Small intestine (tissue), 7 donors: ENCODE data around the gene PCDHA2. TPM values are rescaled to one million over a fixed set of nuclear protein-coding genes. Genes with fewer than 3 reads are reported as not detected.
"Not testable (repeated sequence)": the region's sequence is repeated elsewhere in the genome, so short reads cannot be mapped to it uniquely, and the experiment has no call there.

Experiments used
- DNase-seq, 2 donors: peaks; one replicate each; pipeline versions ENCODE4 v3.0.0 to v3.0.0-alpha.2; 2013
- FAIRE-seq: peaks from 2 replicates; lab custom pipeline; 2012; peaks lifted over from hg19 to GRCh38; lab: Jason Lieb, UNC
- H3K27ac ChIP-seq, 3 donors: one replicate each; pipeline ENCODE4 v1.5.1; 2013; ENCODE audit warnings: low read length in 2 of 3, mild to moderate bottlenecking in 2 of 3, control low read depth in 1 of 3, inconsistent platforms in 1 of 3, low read depth in 1 of 3, moderate library complexity in 1 of 3
- H3K27me3 ChIP-seq, 3 donors: one replicate each; pipeline ENCODE4 v1.6.1; 2013; ENCODE audit warnings: low read length in 3 of 3, inconsistent platforms in 1 of 3; ENCODE audit not compliant: control insufficient read depth in 3 of 3, insufficient read depth in 3 of 3
- H3K36me3 ChIP-seq, 3 donors: one replicate each; pipeline ENCODE4 v1.6.1; 2013; ENCODE audit warnings: low read length in 3 of 3, inconsistent platforms in 1 of 3, low read depth in 1 of 3, mild to moderate bottlenecking in 1 of 3, moderate library complexity in 1 of 3; ENCODE audit not compliant: control insufficient read depth in 3 of 3, insufficient read depth in 2 of 3
- H3K4me1 ChIP-seq, 3 donors: one replicate each; pipeline ENCODE4 v1.6.1; 2013; ENCODE audit warnings: low read length in 2 of 3, inconsistent platforms in 1 of 3, low read depth in 1 of 3, mild to moderate bottlenecking in 1 of 3, moderate library complexity in 1 of 3; ENCODE audit not compliant: control insufficient read depth in 3 of 3, insufficient read depth in 2 of 3
- H3K4me3 ChIP-seq, 3 donors: one replicate each; pipeline ENCODE4 v1.5.1; 2013; ENCODE audit warnings: low read length in 3 of 3, control low read depth in 1 of 3, inconsistent platforms in 1 of 3, low read depth in 1 of 3, mild to moderate bottlenecking in 1 of 3, moderate library complexity in 1 of 3
- H3K9me3 ChIP-seq, 2 donors: one replicate each; pipeline ENCODE4 v1.6.1; 2013; ENCODE audit warnings: low read depth in 1 of 2, low read length in 1 of 2; ENCODE audit not compliant: control insufficient read depth in 2 of 2, insufficient read depth in 1 of 2
- WGBS, 3 donors: extraction: QIAGEN DNeasy Blood & Tissue Kit; methylation state at CpG; one replicate each; pipeline ENCODE4 v1.1.7; 2013; 5-methylcytosine and 5-hydroxymethylcytosine counted together
- polyA plus RNA-seq, 4 donors: library from polyadenylated mRNA; stranded (reverse) in 3 of 4; unstranded in 1 of 4; fragments of 200-250 nt in 3 of 4; fragments of 120-200 nt in 1 of 4; gene quantifications; one replicate each; pipeline versions ENCODE4 v1.2.1 to v1.2.3, GENCODE V29; 2013
- donor health status: healthy with polysubstance abuse.
- donor health status: control.
- donor health status: control.
- donor health status: Bipolar disorder and iron deficiency.
- donor health status: healthy.

PCDHA2 gene
- polyA plus RNA-seq, 4 donors = 0.06 to 0.07 TPM; not detected in 2

DNA sequence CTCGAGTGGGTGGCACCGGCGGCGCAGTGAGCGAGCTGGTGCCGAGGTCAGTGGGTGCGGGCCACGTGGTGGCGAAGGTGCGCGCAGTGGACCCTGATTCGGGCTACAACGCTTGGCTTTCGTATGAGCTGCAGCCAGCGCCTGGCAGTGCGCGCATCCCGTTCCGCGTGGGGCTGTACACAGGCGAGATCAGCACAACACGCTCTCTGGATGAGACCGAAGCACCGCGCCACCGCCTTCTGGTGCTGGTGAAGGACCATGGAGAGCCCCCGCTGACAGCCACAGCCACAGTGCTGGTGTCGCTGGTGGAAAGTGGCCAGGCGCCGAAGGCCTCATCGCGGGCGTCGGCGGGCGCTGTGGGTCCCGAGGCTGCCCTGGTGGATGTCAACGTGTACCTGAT is 28.8 kb downstream of the PCDHA2 start:
- no peak overlapping the region for H3K4me3 ChIP-seq
- DNase-seq (no peak), FAIRE-seq (no peak)
- H3K27ac ChIP-seq = no peak overlapping the region
- no peaks in the 10 kb centered on the region for H3K4me1 ChIP-seq
- 62 to 76% (median 76%) methylated on average over 26 to 38 of the region's 38 CpGs for WGBS, 3 donors
- peaks cover 0 to 9% (median 0%) of the 10 kb centered on the region in 3 donors for H3K27me3 ChIP-seq
- no peaks in the 10 kb centered on the region for H3K36me3 ChIP-seq
- peaks cover 4 to 34% of the 10 kb centered on the region in 2 donors for H3K9me3 ChIP-seq

DNA sequence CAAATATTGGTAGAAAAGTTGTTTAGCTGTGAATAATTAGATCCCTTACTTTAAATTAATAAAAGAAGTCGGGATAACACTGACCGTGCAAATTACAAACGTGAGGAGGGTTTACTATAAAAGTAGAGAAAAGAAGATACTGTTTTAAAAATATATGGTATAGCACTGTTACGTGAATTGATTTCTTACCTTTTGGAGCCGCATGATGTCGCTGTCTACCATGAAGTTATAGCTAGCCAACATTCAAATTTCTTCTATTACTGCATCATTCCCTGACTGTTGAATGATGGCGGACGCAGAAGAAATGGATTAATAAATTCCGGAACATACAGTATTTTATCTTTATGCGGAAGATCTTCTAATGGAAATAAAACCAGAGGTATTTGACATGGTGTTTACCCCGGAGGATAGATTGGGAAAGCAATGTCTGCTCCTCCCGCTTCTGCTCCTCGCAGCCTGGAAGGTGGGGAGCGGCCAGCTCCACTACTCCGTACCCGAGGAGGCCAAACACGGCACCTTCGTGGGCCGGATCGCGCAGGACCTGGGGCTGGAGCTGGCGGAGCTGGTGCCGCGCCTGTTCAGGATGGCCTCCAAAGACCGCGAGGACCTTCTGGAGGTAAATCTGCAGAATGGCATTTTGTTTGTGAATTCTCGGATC is 33.2 kb downstream of the PCDHA2 start, which contains the start of gene PCDHA6:
PCDHA6 (plus strand) TSS at position 257 of the 658 bp plus-strand sequence; CDS start at position 389, 132 bp downstream.
- WGBS, 3 donors = 21 to 42% (median 35%) methylated on average over 26 to 27 of the region's 27 CpGs
- Histone ChIP-seq H3K27ac (no peak within 1 kb of the TSS), H3K27me3 (peaks cover 0 to 7% (median 0%) of the 10 kb centered on the region in 3 donors), H3K9me3 (peaks cover 4 to 41% of the 10 kb centered on the region in 2 donors), H3K4me1 (no peaks in the 10 kb centered on the region), H3K36me3 (no peaks in the 10 kb centered on the region), H3K4me3 (no peak within 1 kb of the TSS)
- no peak for DNase-seq
- no peak for FAIRE-seq

DNA sequence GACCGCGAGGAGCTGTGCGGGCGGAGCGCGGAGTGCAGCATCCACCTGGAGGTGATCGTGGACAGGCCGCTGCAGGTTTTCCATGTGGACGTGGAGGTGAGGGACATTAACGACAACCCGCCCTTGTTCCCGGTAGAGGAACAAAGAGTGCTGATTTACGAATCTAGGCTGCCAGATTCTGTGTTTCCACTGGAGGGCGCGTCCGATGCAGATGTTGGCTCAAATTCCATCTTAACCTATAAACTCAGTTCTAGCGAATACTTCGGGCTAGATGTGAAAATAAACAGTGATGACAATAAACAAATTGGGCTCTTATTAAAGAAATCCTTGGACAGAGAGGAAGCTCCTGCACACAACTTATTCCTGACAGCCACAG is 33.7 kb downstream of the PCDHA2 start:
- WGBS, 3 donors = 27 to 48% (median 43%) methylated on average over 15 to 18 of the region's 18 CpGs
- DNase-seq = no peak
- H3K4me1 ChIP-seq = no peaks in the 10 kb centered on the region

DNA sequence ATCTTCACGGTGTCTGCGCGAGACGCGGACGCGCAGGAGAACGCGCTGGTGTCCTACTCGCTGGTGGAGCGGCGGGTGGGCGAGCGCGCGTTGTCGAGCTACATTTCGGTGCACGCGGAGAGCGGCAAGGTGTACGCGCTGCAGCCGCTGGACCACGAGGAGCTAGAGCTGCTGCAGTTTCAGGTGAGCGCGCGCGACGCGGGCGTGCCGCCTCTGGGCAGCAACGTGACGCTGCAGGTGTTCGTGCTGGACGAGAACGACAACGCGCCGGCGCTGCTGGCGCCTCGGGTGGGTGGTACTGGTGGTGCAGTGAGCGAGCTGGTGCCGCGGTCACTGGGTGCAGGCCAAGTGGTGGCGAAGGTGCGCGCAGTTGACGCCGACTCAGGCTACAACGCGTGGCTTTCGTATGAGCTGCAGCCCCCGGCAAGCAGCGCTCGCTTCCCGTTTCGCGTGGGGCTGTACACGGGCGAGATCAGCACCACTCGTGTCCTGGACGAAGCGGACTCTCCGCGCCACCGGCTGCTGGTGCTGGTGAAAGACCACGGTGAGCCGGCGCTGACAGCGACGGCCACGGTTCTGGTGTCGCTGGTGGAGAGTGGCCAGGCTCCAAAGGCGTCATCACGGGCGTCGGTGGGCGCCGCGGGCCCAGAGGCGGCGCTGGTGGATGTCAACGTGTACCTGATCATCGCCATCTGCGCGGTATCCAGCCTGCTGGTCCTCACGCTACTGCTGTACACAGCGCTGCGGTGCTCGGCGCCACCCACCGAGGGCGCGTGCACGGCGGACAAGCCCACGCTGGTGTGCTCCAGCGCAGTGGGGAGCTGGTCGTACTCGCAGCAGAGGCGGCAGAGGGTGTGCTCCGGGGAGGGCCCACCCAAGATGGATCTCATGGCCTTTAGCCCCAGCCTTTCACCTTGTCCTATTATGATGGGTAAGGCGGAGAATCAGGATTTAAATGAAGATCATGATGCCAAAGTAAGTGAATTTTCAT is 35.2 kb downstream of the PCDHA2 start:
- DNase-seq, H3K27ac ChIP-seq, H3K4me1 ChIP-seq, H3K36me3 ChIP-seq, H3K27me3 ChIP-seq, H3K4me3 ChIP-seq, FAIRE-seq: not testable (repeated sequence)
- peaks cover 2 to 35% of the 10 kb centered on the region in 2 donors for H3K9me3 ChIP-seq
- WGBS, 3 donors = 53 to 71% (median 69%) methylated on average over 79 to 106 of the region's 106 CpGs

More for the DNA sequence above, 33.7 kb downstream of the PCDHA2 start:
- peaks cover 4 to 37% of the 10 kb centered on the region in 2 donors for H3K9me3 ChIP-seq
- H3K4me3 ChIP-seq = no peak overlapping the region
- no peaks in the 10 kb centered on the region for H3K36me3 ChIP-seq
- no peak for FAIRE-seq
- H3K27me3 ChIP-seq = peaks cover 0 to 7% (median 0%) of the 10 kb centered on the region in 3 donors
- H3K27ac ChIP-seq = no peak overlapping the region

DNA sequence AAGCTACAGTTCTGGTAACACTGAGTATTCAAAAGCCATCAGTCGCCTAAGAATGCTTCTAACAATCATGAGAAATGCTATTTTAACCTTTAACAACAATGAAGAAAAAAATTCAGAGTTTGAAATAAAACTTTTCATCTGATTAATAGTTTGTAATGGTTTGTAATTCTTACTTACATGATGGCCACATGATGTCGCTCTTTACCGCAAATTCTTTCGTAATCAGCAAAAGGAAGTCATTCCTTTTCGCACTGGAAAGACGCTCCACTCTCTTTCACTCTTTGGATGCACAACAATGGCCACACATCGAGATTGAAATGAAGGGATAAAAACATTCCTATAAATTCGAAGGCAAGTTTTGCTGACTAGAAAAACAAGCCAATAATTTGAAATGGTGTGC is 39.3 kb downstream of the PCDHA2 start, which contains the start of gene PCDHA7:
PCDHA7 (plus strand) TSS at position 277 of the 400 bp plus-strand sequence; CDS start at position 392, 115 bp downstream.
- no peak within 1 kb of the TSS for H3K27ac ChIP-seq
- H3K4me3 ChIP-seq = no peak within 1 kb of the TSS
- FAIRE-seq (no peak), DNase-seq (no peak)
- H3K9me3 ChIP-seq = peaks cover 5 to 47% of the 10 kb centered on the region in 2 donors
- WGBS, 3 donors = 14 to 20% (median 18%) methylated on average over 8 of the region's 8 CpGs
- no peaks in the 10 kb centered on the region for H3K36me3 ChIP-seq
- H3K27me3 ChIP-seq = no peaks in the 10 kb centered on the region
- no peaks in the 10 kb centered on the region for H3K4me1 ChIP-seq

DNA sequence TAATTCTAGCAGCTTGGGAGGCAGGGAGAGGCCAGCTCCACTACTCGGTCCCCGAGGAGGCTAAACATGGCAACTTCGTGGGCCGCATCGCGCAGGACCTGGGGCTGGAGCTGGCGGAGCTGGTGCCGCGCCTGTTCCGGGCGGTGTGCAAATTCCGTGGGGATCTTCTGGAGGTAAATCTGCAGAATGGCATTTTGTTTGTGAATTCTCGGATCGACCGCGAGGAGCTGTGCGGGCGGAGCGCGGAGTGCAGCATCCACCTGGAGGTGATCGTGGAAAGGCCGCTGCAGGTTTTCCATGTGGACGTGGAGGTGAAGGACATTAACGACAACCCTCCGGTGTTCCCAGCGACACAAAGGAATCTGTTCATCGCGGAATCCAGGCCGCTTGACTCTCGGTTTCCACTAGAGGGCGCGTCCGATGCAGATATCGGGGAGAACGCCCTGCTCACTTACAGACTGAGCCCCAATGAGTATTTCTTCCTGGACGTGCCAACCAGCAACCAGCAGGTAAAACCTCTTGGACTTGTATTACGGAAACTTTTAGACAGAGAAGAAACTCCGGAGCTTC is 39.9 kb downstream of the PCDHA2 start:
- not testable (repeated sequence) for H3K4me1 ChIP-seq, FAIRE-seq, H3K27ac ChIP-seq, H3K27me3 ChIP-seq, H3K36me3 ChIP-seq, H3K4me3 ChIP-seq, DNase-seq
- 28 to 51% (median 46%) methylated on average over 23 to 26 of the region's 38 CpGs for WGBS, 3 donors
- H3K9me3 ChIP-seq = peaks cover 5 to 45% of the 10 kb centered on the region in 2 donors

DNA sequence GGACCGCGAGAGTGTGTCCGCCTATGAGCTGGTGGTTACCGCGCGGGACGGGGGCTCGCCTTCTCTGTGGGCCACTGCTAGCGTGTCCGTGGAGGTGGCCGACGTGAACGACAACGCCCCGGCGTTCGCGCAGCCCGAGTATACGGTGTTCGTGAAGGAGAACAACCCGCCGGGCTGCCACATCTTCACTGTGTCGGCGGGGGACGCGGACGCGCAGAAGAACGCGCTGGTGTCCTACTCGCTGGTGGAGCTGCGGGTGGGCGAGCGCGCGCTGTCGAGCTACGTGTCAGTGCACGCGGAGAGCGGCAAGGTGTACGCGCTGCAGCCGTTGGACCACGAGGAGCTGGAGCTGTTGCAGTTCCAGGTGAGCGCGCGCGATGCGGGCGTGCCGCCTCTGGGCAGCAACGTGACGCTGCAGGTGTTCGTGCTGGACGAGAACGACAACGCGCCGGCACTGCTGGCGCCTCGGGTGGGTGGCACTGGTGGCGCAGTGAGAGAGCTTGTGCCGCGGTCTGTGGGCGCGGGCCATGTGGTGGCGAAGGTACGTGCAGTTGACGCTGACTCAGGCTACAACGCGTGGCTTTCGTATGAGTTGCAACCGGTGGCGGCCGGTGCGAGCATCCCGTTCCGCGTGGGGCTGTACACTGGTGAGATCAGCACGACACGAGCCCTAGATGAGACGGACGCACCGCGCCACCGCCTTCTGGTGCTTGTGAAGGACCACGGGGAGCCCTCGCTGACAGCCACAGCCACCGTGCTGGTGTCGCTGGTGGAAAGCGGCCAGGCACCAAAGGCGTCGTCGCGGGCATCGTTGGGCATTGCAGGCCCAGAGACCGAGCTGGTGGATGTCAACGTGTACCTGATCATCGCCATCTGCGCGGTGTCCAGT is 41.2 kb downstream of the PCDHA2 start:
- Histone ChIP-seq H3K4me3 (no peak overlapping the region), H3K27ac (no peak overlapping the region), H3K9me3 (peaks cover 3 to 38% of the 10 kb centered on the region in 2 donors), H3K4me1 (no peaks in the 10 kb centered on the region), H3K27me3 (no peaks in the 10 kb centered on the region), H3K36me3 (no peaks in the 10 kb centered on the region)
- FAIRE-seq (no peak), DNase-seq (no peak)
- WGBS, 3 donors = 55 to 73% (median 65%) methylated on average over 103 of the region's 103 CpGs
